NB4 (cell line): ENCODE data around the gene TSPAN10.

ENCODE experiments used
- MYC ChIP-seq: IDR thresholded peaks from 2 replicates; pipeline ENCODE4 v1.6.1; 2011; ENCODE audit warnings: low read depth, low read length
- POLR2A ChIP-seq: IDR thresholded peaks from 2 replicates; pipeline ENCODE4 v1.6.1; 2011; ENCODE audit warnings: mild to moderate bottlenecking; ENCODE audit not compliant: insufficient read length; ENCODE audit errors: extremely low read depth
- TF ChIP-seq, protein P1 (sequence below): IDR thresholded peaks from one replicate; pipeline ENCODE4 v1.5.1; 2012; ENCODE audit warnings: low read depth, low read length
- TF ChIP-seq, protein P2 (sequence below): IDR thresholded peaks from 2 replicates; pipeline ENCODE4 v1.6.1; 2011; ENCODE audit warnings: low read depth, low read length

DNA sequence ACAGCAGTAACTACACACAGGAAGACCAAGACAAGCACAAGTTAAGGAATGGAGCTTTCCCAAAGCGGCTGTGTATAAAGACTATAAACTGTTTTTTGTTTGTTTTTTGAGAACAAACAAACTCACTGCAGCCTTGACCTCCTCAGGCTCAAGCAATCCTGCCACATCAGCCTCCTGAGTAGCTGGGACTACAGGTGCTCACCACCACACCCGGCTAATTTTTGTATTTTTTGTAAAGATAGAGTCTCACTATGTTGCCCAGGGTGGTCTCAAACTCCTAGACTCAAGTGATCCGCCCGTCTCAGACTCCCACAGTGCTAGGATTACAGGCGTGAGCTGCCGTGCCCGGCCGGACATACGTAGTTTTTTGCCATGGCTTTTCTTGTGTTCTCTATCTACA is 23.4 kb downstream of the TSPAN10 start:
- TF ChIP-seq, protein P1, sequence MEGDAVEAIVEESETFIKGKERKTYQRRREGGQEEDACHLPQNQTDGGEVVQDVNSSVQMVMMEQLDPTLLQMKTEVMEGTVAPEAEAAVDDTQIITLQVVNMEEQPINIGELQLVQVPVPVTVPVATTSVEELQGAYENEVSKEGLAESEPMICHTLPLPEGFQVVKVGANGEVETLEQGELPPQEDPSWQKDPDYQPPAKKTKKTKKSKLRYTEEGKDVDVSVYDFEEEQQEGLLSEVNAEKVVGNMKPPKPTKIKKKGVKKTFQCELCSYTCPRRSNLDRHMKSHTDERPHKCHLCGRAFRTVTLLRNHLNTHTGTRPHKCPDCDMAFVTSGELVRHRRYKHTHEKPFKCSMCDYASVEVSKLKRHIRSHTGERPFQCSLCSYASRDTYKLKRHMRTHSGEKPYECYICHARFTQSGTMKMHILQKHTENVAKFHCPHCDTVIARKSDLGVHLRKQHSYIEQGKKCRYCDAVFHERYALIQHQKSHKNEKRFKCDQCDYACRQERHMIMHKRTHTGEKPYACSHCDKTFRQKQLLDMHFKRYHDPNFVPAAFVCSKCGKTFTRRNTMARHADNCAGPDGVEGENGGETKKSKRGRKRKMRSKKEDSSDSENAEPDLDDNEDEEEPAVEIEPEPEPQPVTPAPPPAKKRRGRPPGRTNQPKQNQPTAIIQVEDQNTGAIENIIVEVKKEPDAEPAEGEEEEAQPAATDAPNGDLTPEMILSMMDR, result no peak
- TF ChIP-seq POLR2A (no peak), MYC (no peak)
- TF ChIP-seq, protein P2, sequence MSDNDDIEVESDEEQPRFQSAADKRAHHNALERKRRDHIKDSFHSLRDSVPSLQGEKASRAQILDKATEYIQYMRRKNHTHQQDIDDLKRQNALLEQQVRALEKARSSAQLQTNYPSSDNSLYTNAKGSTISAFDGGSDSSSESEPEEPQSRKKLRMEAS, result no peak
